HS-5 (cell line): Measurements from ENCODE around the gene LRP3.
"Not testable (repeated sequence)": the region's sequence is repeated elsewhere in the genome, so short reads cannot be mapped to it uniquely, and the experiment has no call there.

Experiments
- DNase-seq: peaks from one replicate; pipeline ENCODE4 v3.0.0-alpha.2; 2012; ENCODE audit warnings: low read depth

The LRP3 gene

DNA sequence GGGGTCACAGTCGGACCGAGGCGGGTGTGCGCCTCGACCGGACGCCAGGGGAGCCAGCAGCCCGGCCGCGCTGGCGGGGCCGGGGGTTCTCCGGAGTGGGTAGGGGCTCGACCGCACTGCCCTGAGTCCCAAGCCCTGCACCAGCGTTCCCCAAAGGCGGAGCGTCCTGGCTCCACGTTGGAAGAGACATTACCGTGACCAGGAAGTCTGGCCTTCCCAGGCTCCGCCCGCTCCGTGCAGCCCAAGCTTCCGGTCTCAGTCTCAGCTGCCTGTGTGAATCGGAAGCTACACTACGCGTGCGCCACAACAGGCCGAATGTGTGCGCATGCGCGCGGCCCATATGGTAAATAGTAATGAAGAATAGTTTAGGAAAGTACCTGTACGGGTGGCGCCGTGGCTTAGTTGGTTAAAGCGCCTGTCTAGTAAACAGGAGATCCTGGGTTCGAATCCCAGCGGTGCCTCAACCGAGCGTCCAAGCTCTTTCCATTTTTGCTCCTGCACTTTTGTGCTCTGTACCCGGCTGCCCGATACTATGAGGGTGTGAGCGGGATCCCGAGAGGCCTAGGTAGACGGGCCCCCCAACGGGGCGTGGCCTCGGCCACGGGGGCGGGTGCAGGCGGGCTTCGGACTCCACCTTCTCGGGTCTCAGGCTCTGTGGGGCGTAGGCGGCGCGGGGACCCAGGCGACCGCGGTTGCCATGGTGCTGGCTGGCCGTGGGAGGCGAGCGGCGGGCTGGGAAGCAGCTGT is 17.3 kb upstream of the LRP3 start:
- DNase-seq = peak; percentile 97

- no peak for DNase-seq
Measured at GRCh38 chr19:33177417-33177979, 16.6 kb upstream of the LRP3 start.

DNA sequence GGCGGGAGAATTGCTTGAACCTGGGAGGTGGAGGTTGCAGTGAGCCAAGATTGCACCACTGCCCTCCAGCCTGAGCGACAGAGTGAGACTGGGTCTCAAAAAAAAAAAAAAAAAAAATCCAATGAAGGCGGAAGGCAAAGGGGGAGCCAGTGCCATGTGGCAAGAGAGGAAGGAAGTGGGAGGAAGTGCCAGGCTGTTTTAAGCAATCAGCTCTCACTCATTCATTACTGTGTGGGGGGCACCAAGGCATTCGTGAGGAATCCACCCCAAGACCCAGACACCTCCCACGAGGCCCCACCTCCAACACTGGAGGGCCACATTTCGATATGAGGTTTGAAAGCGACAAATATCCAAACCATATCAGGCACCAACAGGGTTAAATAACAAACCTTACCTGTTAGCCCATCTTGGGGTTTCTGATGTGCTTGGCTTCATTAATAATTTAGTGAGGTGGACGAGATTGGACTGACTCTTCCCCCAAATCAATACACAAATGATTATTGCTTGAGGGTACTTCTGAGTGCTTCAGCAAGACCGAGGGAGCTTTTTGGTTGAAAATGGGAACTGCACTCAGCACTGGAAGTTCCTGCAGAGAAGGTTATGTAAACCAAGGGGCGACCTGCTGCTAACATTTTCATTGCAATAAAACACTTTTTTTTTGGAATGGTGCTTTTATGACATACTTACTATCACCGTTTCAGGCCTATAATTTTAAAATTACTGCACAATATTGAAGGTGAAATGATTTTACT is 7.5 kb upstream of the LRP3 start:
- DNase-seq = no peak

GRCh38 chr19:33187183-33187540 is 7.0 kb upstream of the LRP3 start:
- no peak for DNase-seq

DNA sequence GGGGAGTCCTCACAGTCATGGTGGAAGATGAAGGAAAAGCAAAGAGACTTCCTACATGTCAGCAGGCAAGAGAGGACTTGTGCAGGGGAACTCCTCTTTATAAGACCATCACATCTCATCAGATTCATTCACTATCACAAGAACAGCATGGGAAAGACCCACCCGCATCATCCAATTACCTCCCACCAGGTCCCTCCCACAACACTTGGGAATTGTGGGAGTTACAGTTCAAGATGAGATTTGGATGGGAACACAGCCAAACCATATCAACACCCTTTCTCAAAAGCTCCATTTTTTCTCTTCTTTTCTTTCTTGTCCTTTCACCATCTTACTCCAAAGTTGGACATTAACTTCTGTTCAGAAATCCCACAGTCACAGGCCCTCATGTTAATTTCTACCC is 4.7 kb upstream of the LRP3 start:
- no peak for DNase-seq

- not testable (repeated sequence) for DNase-seq
Measured at GRCh38 chr19:33191092-33191491, 3.0 kb upstream of the LRP3 start.

- DNase-seq = no peak
Measured at GRCh38 chr19:33191501-33191900, 2.6 kb upstream of the LRP3 start.

GRCh38 chr19:33192010-33192409 is 2.1 kb upstream of the LRP3 start:
- DNase-seq = no peak

DNA sequence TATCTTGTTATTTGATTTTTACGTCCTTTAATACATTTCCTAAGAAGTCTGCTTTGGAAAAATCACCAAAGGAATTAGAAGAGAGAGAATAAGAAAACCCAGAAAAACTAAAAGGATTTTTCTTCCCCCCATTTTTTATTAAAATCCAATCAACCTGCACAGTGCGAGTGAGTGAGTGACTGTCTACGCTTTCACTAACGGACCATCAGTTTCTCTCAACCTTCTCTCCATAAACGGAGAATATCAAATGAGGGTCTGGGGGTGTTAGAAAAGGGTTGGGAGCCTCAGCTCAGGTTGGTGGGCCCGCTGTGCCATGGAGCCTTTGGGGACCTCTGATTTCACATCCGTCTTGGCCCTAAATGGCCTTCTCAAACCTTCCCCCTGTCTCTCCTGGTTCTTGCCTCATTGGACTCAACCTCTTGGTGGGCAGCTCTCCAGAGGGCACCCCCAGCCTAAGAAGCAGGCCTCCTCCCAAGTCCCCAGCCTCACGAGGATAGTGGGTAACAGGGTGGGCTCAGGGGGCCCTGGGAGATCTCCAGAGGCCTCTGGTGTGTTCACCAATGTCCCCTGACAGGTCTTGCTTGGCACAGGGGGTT is 763 bp upstream of the LRP3 start:
- DNase-seq = no peak

DNA sequence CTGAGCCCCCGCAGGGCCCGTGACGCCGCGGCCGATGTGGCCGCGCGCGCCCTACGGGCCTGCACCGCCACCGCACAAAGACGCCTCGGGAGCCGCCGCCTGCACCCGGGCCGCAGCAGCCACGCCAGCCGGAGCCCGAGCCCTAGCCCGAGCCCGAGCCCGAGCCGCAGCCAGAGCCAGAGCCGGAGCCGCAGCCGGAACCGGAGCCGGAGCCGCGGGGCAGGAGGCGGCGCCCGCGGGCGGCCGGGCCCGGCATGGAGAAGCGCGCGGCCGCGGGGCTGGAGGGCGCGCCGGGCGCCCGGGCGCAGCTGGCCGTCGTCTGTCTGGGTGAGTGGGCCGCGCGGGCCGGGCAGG is 379 bp downstream of the LRP3 start:
- no peak for DNase-seq

GRCh38 chr19:33194886-33195644 is 935 bp downstream of the LRP3 start:
- DNase-seq = peak; percentile 19

GRCh38 chr19:33195645-33196347 is 1.7 kb downstream of the LRP3 start:
- DNase-seq = no peak

GRCh38 chr19:33196446-33197193 is 2.5 kb downstream of the LRP3 start:
- no peak for DNase-seq

DNA sequence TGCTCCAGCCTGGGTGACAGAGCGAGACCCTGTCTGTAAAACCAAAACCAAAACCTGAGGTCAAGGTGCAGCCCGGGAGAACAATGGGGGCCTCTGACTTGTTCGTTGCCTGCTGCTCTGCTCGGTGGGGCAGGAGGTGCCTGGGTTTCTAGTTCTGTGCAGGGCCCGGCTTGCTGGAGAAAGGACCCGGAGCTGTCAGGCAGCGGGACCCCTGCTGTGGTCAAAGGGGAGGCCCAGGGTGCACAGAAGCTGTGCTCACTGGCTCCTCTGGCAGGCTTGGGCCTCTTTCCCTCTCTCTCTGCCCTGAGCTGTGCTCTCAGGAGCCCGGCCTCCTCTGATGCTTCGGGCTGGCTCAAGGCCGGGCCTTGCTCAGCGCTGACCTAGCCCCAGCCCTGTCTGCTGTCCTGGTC is 3.5 kb downstream of the LRP3 start:
- no peak for DNase-seq

- DNase-seq = no peak
Measured at GRCh38 chr19:33198169-33198568, 4.0 kb downstream of the LRP3 start.

DNA sequence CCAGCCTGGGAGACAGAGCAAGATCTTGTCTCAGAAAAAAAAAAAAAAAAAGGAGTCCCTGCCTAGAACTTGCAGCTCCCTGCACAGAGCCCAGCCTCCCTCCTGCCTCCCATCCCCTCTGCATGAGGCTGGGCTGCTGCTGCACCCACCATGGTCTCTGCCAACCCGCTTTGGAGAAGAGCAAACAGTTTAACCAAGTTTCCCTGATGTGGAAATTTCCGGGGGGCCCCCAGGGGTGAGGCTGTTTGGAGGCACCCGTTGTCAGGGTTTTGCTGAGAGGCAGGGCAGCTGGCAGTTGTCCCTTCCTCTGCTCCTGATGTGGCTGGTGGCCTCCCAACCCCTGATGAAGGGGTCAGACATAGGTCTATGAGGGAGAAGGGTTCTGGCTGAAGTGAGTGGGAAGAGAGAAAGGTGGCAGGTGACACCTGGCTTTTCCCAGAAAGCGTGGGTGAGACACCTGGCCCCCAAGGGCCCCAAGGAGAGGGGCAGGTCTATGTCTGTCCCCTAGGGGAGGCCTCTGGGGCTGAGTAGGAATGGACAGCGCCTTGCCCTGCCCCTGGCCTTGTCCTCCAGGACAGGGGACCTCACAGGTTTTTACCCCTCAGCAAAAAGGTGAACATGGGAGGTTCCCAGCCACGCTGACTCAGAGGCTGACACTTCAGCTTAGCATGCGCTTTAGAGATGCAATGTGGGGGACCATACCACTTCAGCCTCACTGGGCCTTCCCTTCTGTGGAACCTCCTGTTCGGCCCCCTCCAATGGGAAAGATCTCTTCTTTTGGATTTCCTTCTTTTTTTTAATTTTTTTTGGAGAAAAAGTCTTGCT is 5.5 kb downstream of the LRP3 start:
- no peak for DNase-seq

- DNase-seq = no peak
Measured at GRCh38 chr19:33201473-33201872, 7.3 kb downstream of the LRP3 start.

GRCh38 chr19:33201886-33202545 is 7.9 kb downstream of the LRP3 start:
- DNase-seq = no peak
